Heart left ventricle (tissue), 16 donors: ENCODE measurements around the gene B4GALT7. TPM values are rescaled to one million over a fixed set of nuclear protein-coding genes. Genes with fewer than 3 reads are reported as not detected.
A peak's percentile ranks its signal among the peaks of the same experiment; 100 is the strongest.

Experiments used
- ATAC-seq, 4 donors: fragments of 200-7000 bp; cut with Tn5 transposase; one replicate each; pipeline ENCODE4 v1.9.1; 2020 to 2022; ENCODE audit warnings: moderate library complexity in 4 of 4, mild to moderate bottlenecking in 3 of 4, moderate number of reproducible peaks in 1 of 4
- DNase-seq, 5 donors: peaks; one replicate each; pipeline ENCODE4 v3.0.0-alpha.2; 2020
- H3K27ac ChIP-seq, 12 donors: fragments of 200-600 bp; sonication (generic) in 4 of 12; one replicate each; pipeline versions ENCODE4 v1.5.0 to v1.8.0; 2016 to 2022; ENCODE audit warnings: mild to moderate bottlenecking in 2 of 12
- H3K27me3 ChIP-seq, 9 donors: fragments of 200-600 bp; sonication (generic) in 2 of 9; one replicate each; pipeline versions ENCODE4 v1.5.1 to v1.8.0; 2016 to 2022; ENCODE audit warnings: mild to moderate bottlenecking in 3 of 9
- H3K36me3 ChIP-seq, 9 donors: fragments of 200-600 bp; sonication (generic) in 2 of 9; one replicate each; pipeline versions ENCODE4 v1.5.0 to v1.8.0; 2018 to 2022; ENCODE audit warnings: mild to moderate bottlenecking in 2 of 9
- H3K4me1 ChIP-seq, 12 donors: fragments of 200-600 bp; sonication (generic) in 4 of 12; one replicate each; pipeline versions ENCODE4 v1.5.0 to v1.8.0; 2016 to 2022; ENCODE audit warnings: mild to moderate bottlenecking in 3 of 12
- H3K4me3 ChIP-seq, 12 donors: fragments of 200-600 bp; sonication (generic) in 4 of 12; one replicate each; pipeline versions ENCODE4 v1.5.0 to v1.8.0; 2017 to 2022; ENCODE audit warnings: mild to moderate bottlenecking in 9 of 12, moderate library complexity in 4 of 12
- H3K9me3 ChIP-seq, 12 donors: fragments of 200-600 bp; sonication (generic) in 4 of 12; one replicate each; pipeline versions ENCODE4 v1.5.0 to v1.8.0; 2016 to 2022; ENCODE audit warnings: mild to moderate bottlenecking in 1 of 12
- CTCF ChIP-seq, 12 donors: fragments of 200-600 bp; sonication (generic) in 4 of 12; IDR thresholded peaks; one replicate each; pipeline versions ENCODE4 v1.5.0 to v1.8.0; 2018 to 2022; ENCODE audit warnings: antibody characterized with exemption in 12 of 12, mild to moderate bottlenecking in 5 of 12
- POLR2A ChIP-seq, 2 donors: fragments of 450-650 bp; IDR thresholded peaks; one replicate each; pipeline ENCODE4 v1.6.1; 2017; ENCODE audit warnings: antibody characterized with exemption in 2 of 2, mild to moderate bottlenecking in 2 of 2, moderate library complexity in 2 of 2
- WGBS, 4 donors: extraction: QIAGEN DNeasy Blood & Tissue Kit in 2 of 4; methylation state at CpG; one replicate each; pipeline versions ENCODE4 v1.1.5 to v1.1.7; 2013 to 2018; 5-methylcytosine and 5-hydroxymethylcytosine counted together
- intact Hi-C, 10 donors: fragments of 100-400 bp; cut with DNase I; formaldehyde crosslinking; loops; one replicate each; pipeline versions ENCODE4 v1.11.1 to v1.14.2; 2022
- polyA plus RNA-seq, 2 donors: library from polyadenylated mRNA; stranded (reverse); fragments of 200-250 nt; gene quantifications; one replicate each; pipeline ENCODE4 v1.2.3, GENCODE V29; 2013
- total RNA-seq, 9 donors: library from RNA; depleted of rRNA in 2 of 9; stranded (reverse); fragments of >200 nt in 2 of 9; fragmentation: NEBNext Ultra II Directional in 3 of 9; extraction: Animal tissue kit (Norgen Biotek cat#: 25700) in 3 of 9; gene quantifications; one replicate each; pipeline versions ENCODE4 v1.1.0 to v1.2.4, GENCODE V29; 2016 to 2023
- donor health status: ischemic (EF 13 %, LVEDD 7.1; RV severe dilation, severe dysfunction).
- donor health status: healthy with polysubstance abuse.
- donor health status: DM: no; HTN: yes; CAD: no.
- donor health status: DM: no; HTN: no; CAD: no.
- donor health status: ischemic (EF 25% LVEDD 6.9; RV normal size, moderate dysfunction).
- donor health status: ischemic (EF 25% LVEDD 5.7; RV mildly dilated, moderate dysfunction).
- donor health status: healthy.
- donor health status: DM: yes; HTN: yes; CAD: no.
- donor health status: ischemic (EF 35%, LVEDD 5.7; RV mildly dilated, moderate dysfunction).
- donor health status: nonischemic (EF 11% LVEDD 7.7; RV severe dilation, severe dysfunction).
- donor health status: DM: yes; HTN: yes; CAD: no.
- donor health status: PGD.
- donor health status: ischemic (EF 29% LVEDD 5.4; RV normal size, mild dysfunction).
- donor health status: nonischemic (EF 23%, LVEDD 6.1; RV moderate dilation, normal function).

The B4GALT7 gene
- total and polyA plus RNA-seq, 11 donors, result 10.5 to 24.7 (median 18.4) TPM

- no peak for DNase-seq
- peaks cover 0 to 23% (median 14%) of the 10 kb centered on the region in 12 donors for H3K4me1 ChIP-seq
- no peaks in the 10 kb centered on the region for H3K9me3 ChIP-seq
- TF ChIP-seq POLR2A (IDR thresholded peaks at IDR 0.05) (no peak), CTCF (IDR thresholded peaks at IDR 0.05) (no peak)
- whole genome bisulfite sequencing, 4 donors, result 88 to 93% (median 92%) methylated on average over 3 of the region's 3 CpGs
- ATAC-seq, result no peak
- H3K36me3 ChIP-seq, result peaks cover 6 to 38% (median 35%) of the 10 kb centered on the region in 9 donors
- intact Hi-C loops, result loop anchor here in 5 of 10 donors (5.0 to 10.0 kb wide), 5 partner anchors 36 to 79 kb away; partner anchors contain the start of genes DDX41 (in 2 of the 5) and FAM193B (in 1 of the 5)
- no peak overlapping the region for H3K27ac ChIP-seq
- peaks cover 0 to 15% (median 0%) of the 10 kb centered on the region in 9 donors for H3K27me3 ChIP-seq
- H3K4me3 ChIP-seq, result peak overlapping the region in 4 of 12 donors; percentile 73 to 95 (median 86)
Observed at GRCh38 chr5:177593511-177593910, 6.4 kb upstream of the B4GALT7 start.

GRCh38 chr5:177594071-177594470 is 5.9 kb upstream of the B4GALT7 start:
- DNase-seq (no peak), ATAC-seq (no peak)
- no peak overlapping the region for H3K27ac ChIP-seq
- H3K4me3 ChIP-seq, result no peak overlapping the region
- peaks cover 6 to 38% (median 35%) of the 10 kb centered on the region in 9 donors for H3K36me3 ChIP-seq
- TF ChIP-seq CTCF (IDR thresholded peaks at IDR 0.05) (no peak), POLR2A (IDR thresholded peaks at IDR 0.05) (no peak)
- H3K27me3 ChIP-seq, result peaks cover 0 to 13% (median 0%) of the 10 kb centered on the region in 9 donors
- intact Hi-C loops, result loop anchor here in 5 of 10 donors (5.0 to 10.0 kb wide), 5 partner anchors 37 to 79 kb away; partner anchors contain the start of genes DDX41 (in 2 of the 5) and FAM193B (in 1 of the 5)
- WGBS, 4 donors, result 90 to 96% (median 94%) methylated on average over 8 of the region's 8 CpGs
- H3K4me1 ChIP-seq, result peaks cover 0 to 29% (median 15%) of the 10 kb centered on the region in 12 donors
- no peaks in the 10 kb centered on the region for H3K9me3 ChIP-seq

GRCh38 chr5:177595026-177595585 is 4.8 kb upstream of the B4GALT7 start:
- Histone ChIP-seq H3K4me1 (peaks cover 0 to 34% (median 15%) of the 10 kb centered on the region in 12 donors), H3K9me3 (no peaks in the 10 kb centered on the region), H3K27ac (no peak overlapping the region), H3K36me3 (peaks cover 6 to 38% (median 35%) of the 10 kb centered on the region in 9 donors), H3K4me3 (no peak overlapping the region), H3K27me3 (peaks cover 0 to 8% (median 0%) of the 10 kb centered on the region in 9 donors)
- no peak for DNase-seq
- WGBS, 4 donors, result 90 to 97% (median 97%) methylated on average over 4 to 8 of the region's 8 CpGs; no CpG with 5 or more reads in 1 of the 4 donors
- no peak for ATAC-seq
- TF ChIP-seq POLR2A (IDR thresholded peaks at IDR 0.05) (no peak), CTCF (IDR thresholded peaks at IDR 0.05) (no peak)
- intact Hi-C loops, result loop anchor here in 4 of 10 donors (10.0 kb wide), 3 partner anchors 50 to 80 kb away; partner anchors contain the start of gene DDX41 (in 2 of the 4)

- DNase-seq (no peak), ATAC-seq (no peak)
- WGBS, 4 donors, result 92 to 96% (median 94%) methylated on average over 2 of the region's 2 CpGs
Observed at GRCh38 chr5:177595991-177596774, 3.7 kb upstream of the B4GALT7 start.

More at GRCh38 chr5:177595991-177596774, 3.7 kb upstream of the B4GALT7 start:
- intact Hi-C loops, result loop anchor here in 4 of 10 donors (10.0 kb wide), 3 partner anchors 51 to 81 kb away; partner anchors contain the start of gene DDX41 (in 2 of the 4)
- Histone ChIP-seq H3K36me3 (peaks cover 6 to 38% (median 35%) of the 10 kb centered on the region in 9 donors), H3K4me1 (peaks cover 3 to 42% (median 22%) of the 10 kb centered on the region in 12 donors), H3K9me3 (no peaks in the 10 kb centered on the region), H3K27ac (no peak overlapping the region), H3K4me3 (no peak overlapping the region), H3K27me3 (no peaks in the 10 kb centered on the region)
- TF ChIP-seq CTCF (IDR thresholded peaks at IDR 0.05), result no peak
- TF ChIP-seq POLR2A (IDR thresholded peaks at IDR 0.05), result no peak
